SJCRH30 (cell line): Measurements from ENCODE around the gene NOL9. TPM values are rescaled to one million over a fixed set of nuclear protein-coding genes. Genes with fewer than 3 reads are reported as not detected.

ENCODE experiments used
- DNase-seq, 2 experiments: peaks; one replicate each; pipeline ENCODE4 v3.0.0-alpha.2; 2015 to 2020
- H3K27ac ChIP-seq: fragments of 250-450 bp; sonication (Bioruptor Pico); 2 replicates; pipeline ENCODE4 v1.5.1; 2020; ENCODE audit warnings: mild to moderate bottlenecking, moderate library complexity
- H3K27me3 ChIP-seq: fragments of 250-450 bp; sonication (Bioruptor Pico); 2 replicates; pipeline ENCODE4 v1.5.1; 2020; ENCODE audit warnings: mild to moderate bottlenecking, moderate library complexity
- H3K36me3 ChIP-seq: fragments of 250-450 bp; sonication (Bioruptor Pico); 2 replicates; pipeline ENCODE4 v1.5.1; 2020; ENCODE audit warnings: mild to moderate bottlenecking, moderate library complexity
- H3K4me1 ChIP-seq: fragments of 250-450 bp; sonication (Bioruptor Pico); 2 replicates; pipeline ENCODE4 v1.5.1; 2020; ENCODE audit warnings: mild to moderate bottlenecking, moderate library complexity
- H3K4me3 ChIP-seq: fragments of 250-450 bp; sonication (Bioruptor Pico); 2 replicates; pipeline ENCODE4 v1.5.1; 2020; ENCODE audit warnings: mild to moderate bottlenecking, moderate library complexity
- H3K9me3 ChIP-seq: fragments of 250-450 bp; sonication (Bioruptor Pico); replicated peaks from 2 replicates; pipeline ENCODE4 v1.5.1; 2020; ENCODE audit warnings: mild to moderate bottlenecking, moderate library complexity
- total RNA-seq: library from RNA; depleted of rRNA; stranded (reverse); fragments of >200 nt; shearing (Covaris generic); gene quantifications from 2 replicates; pipeline ENCODE4 v1.2.3, GENCODE V29; 2014

NOL9 gene
- total RNA-seq, 1 experiment from 2014 or later = 63.5 TPM

GRCh38 chr1:6530504-6531160, 23.7 kb downstream of the NOL9 start:
- no peak overlapping the region for H3K27ac ChIP-seq
- H3K4me3 ChIP-seq = no peak overlapping the region
- H3K9me3 ChIP-seq = no peaks in the 10 kb centered on the region
- H3K4me1 ChIP-seq = no peaks in the 10 kb centered on the region
- DNase-seq = no peak
- peaks cover 82% of the 10 kb centered on the region for H3K36me3 ChIP-seq
- H3K27me3 ChIP-seq = no peaks in the 10 kb centered on the region

- DNase-seq = no peak
- Histone ChIP-seq H3K36me3 (peaks cover 84% of the 10 kb centered on the region), H3K9me3 (no peaks in the 10 kb centered on the region), H3K4me1 (no peaks in the 10 kb centered on the region), H3K4me3 (no peak overlapping the region), H3K27ac (no peak overlapping the region), H3K27me3 (no peaks in the 10 kb centered on the region)
Observed at GRCh38 chr1:6528492-6528891, 25.8 kb downstream of the NOL9 start.

GRCh38 chr1:6526316-6526715, 28.0 kb downstream of the NOL9 start:
- H3K36me3 ChIP-seq = peaks cover 62% of the 10 kb centered on the region
- H3K4me1 ChIP-seq = no peaks in the 10 kb centered on the region
- no peaks in the 10 kb centered on the region for H3K9me3 ChIP-seq
- H3K4me3 ChIP-seq = no peak overlapping the region
- H3K27me3 ChIP-seq = no peaks in the 10 kb centered on the region
- no peak overlapping the region for H3K27ac ChIP-seq
- no peak for DNase-seq

- Histone ChIP-seq H3K9me3 (no peaks in the 10 kb centered on the region), H3K4me3 (no peak overlapping the region), H3K4me1 (peaks cover 17% of the 10 kb centered on the region), H3K36me3 (peaks cover 36% of the 10 kb centered on the region), H3K27me3 (no peaks in the 10 kb centered on the region), H3K27ac (no peak overlapping the region)
- peak; percentile 48 to 77 for DNase-seq
Observed at GRCh38 chr1:6523566-6523965, 30.7 kb downstream of the NOL9 start.

GRCh38 chr1:6521536-6521935, 32.8 kb downstream of the NOL9 start:
- H3K36me3 ChIP-seq = peaks cover 25% of the 10 kb centered on the region
- H3K27ac ChIP-seq = no peak overlapping the region
- no peak for DNase-seq

GRCh38 chr1:6519935-6520671, 34.2 kb downstream of the NOL9 start:
- Histone ChIP-seq H3K9me3 (no peaks in the 10 kb centered on the region), H3K36me3 (peaks cover 10% of the 10 kb centered on the region), H3K4me1 (peaks cover 24% of the 10 kb centered on the region), H3K27me3 (no peaks in the 10 kb centered on the region), H3K27ac (peak overlapping the region; percentile 5; the same call in 1 of the 2 replicates), H3K4me3 (peak overlapping the region; percentile 7; the same call in 1 of the 2 replicates)
- DNase-seq = peak; percentile 94 to 96

More at GRCh38 chr1:6521536-6521935, 32.8 kb downstream of the NOL9 start:
- no peak overlapping the region for H3K4me3 ChIP-seq
- peaks cover 19% of the 10 kb centered on the region for H3K4me1 ChIP-seq
- no peaks in the 10 kb centered on the region for H3K27me3 ChIP-seq
- H3K9me3 ChIP-seq = no peaks in the 10 kb centered on the region

GRCh38 chr1:6519491-6519934, 34.8 kb downstream of the NOL9 start:
- Histone ChIP-seq H3K4me1 (peaks cover 24% of the 10 kb centered on the region), H3K27ac (peak overlapping the region; percentile 5; the same call in 1 of the 2 replicates), H3K4me3 (peak overlapping the region; percentile 7; the same call in 1 of the 2 replicates), H3K27me3 (no peaks in the 10 kb centered on the region), H3K9me3 (no peaks in the 10 kb centered on the region), H3K36me3 (peaks cover 7% of the 10 kb centered on the region)
- peak; percentile 67 to 72 for DNase-seq

GRCh38 chr1:6517435-6517851, 36.9 kb downstream of the NOL9 start:
- no peak overlapping the region for H3K27ac ChIP-seq

GRCh38 chr1:6515771-6516170, 38.5 kb downstream of the NOL9 start:
- peak; percentile 9 to 13 for DNase-seq
- Histone ChIP-seq H3K27me3 (no peaks in the 10 kb centered on the region), H3K36me3 (no peaks in the 10 kb centered on the region), H3K4me1 (peaks cover 56% of the 10 kb centered on the region), H3K27ac (no peak overlapping the region), H3K4me3 (no peak overlapping the region), H3K9me3 (no peaks in the 10 kb centered on the region)

More at GRCh38 chr1:6517435-6517851, 36.9 kb downstream of the NOL9 start:
- Histone ChIP-seq H3K4me1 (peaks cover 41% of the 10 kb centered on the region), H3K27me3 (no peaks in the 10 kb centered on the region), H3K9me3 (no peaks in the 10 kb centered on the region), H3K36me3 (no peaks in the 10 kb centered on the region), H3K4me3 (no peak overlapping the region)
- peak in 1 of 2 experiments; percentile 13 for DNase-seq

GRCh38 chr1:6513320-6513801, 41.0 kb downstream of the NOL9 start:
- no peaks in the 10 kb centered on the region for H3K9me3 ChIP-seq
- H3K4me3 ChIP-seq = no peak overlapping the region
- DNase-seq = peak; percentile 87 to 92
- H3K4me1 ChIP-seq = peaks cover 54% of the 10 kb centered on the region
- no peaks in the 10 kb centered on the region for H3K27me3 ChIP-seq
- H3K27ac ChIP-seq = peak overlapping the region; percentile 68
- H3K36me3 ChIP-seq = no peaks in the 10 kb centered on the region

GRCh38 chr1:6512908-6513280, 41.4 kb downstream of the NOL9 start:
- no peaks in the 10 kb centered on the region for H3K27me3 ChIP-seq
- H3K4me1 ChIP-seq = peaks cover 58% of the 10 kb centered on the region
- peak overlapping the region; percentile 68 for H3K27ac ChIP-seq
- DNase-seq = peak; percentile 54 to 62
- H3K36me3 ChIP-seq = no peaks in the 10 kb centered on the region
- H3K4me3 ChIP-seq = no peak overlapping the region
- no peaks in the 10 kb centered on the region for H3K9me3 ChIP-seq

GRCh38 chr1:6512245-6512907, 41.9 kb downstream of the NOL9 start:
- H3K4me1 ChIP-seq = peaks cover 61% of the 10 kb centered on the region
- peak overlapping the region; percentile 68 for H3K27ac ChIP-seq
- H3K27me3 ChIP-seq = no peaks in the 10 kb centered on the region
- DNase-seq = peak; percentile 74 to 82
- no peaks in the 10 kb centered on the region for H3K36me3 ChIP-seq
- no peaks in the 10 kb centered on the region for H3K9me3 ChIP-seq
- H3K4me3 ChIP-seq = no peak overlapping the region

GRCh38 chr1:6511561-6512244, 42.6 kb downstream of the NOL9 start:
- Histone ChIP-seq H3K9me3 (no peaks in the 10 kb centered on the region), H3K4me3 (no peak overlapping the region), H3K36me3 (no peaks in the 10 kb centered on the region), H3K27ac (peak overlapping the region; percentile 68), H3K4me1 (peaks cover 67% of the 10 kb centered on the region), H3K27me3 (no peaks in the 10 kb centered on the region)
- peak in 1 of 2 experiments; percentile 21 for DNase-seq

- H3K27ac ChIP-seq = peak overlapping the region; percentile 68; the same call in 1 of the 2 replicates
- DNase-seq = peak; percentile 10 to 32
- no peaks in the 10 kb centered on the region for H3K36me3 ChIP-seq
- peaks cover 71% of the 10 kb centered on the region for H3K4me1 ChIP-seq
- H3K4me3 ChIP-seq = no peak overlapping the region
- H3K27me3 ChIP-seq = no peaks in the 10 kb centered on the region
- no peaks in the 10 kb centered on the region for H3K9me3 ChIP-seq
Observed at GRCh38 chr1:6511056-6511455, 43.3 kb downstream of the NOL9 start.
